GM10248 (cell line): ENCODE measurements around the gene GSX2.
"Not testable (repeated sequence)": the region's sequence is repeated elsewhere in the genome, so short reads cannot be mapped to it uniquely, and the experiment has no call there.

Experiments
- CTCF ChIA-PET: fragments of 300-600 bp; sonication (Branson Sonifier 250); formaldehyde crosslinking; extraction: SDS; loops from one replicate; lab custom pipeline; 2021; ENCODE audit warnings: antibody characterized with exemption; lab: Yijun Ruan, JAX
- POLR2A ChIA-PET: fragments of 350-650 bp; sonication (Branson Sonifier 250); formaldehyde crosslinking; extraction: SDS; loops from one replicate; lab custom pipeline; 2020; ENCODE audit warnings: antibody characterized with exemption; lab: Yijun Ruan, JAX
- DNase-seq: peaks from one replicate; pipeline ENCODE4 v3.0.0; 2012; ENCODE audit errors: extremely low spot score
- CTCF ChIP-seq: IDR thresholded peaks from 2 replicates; pipeline ENCODE4 v1.5.1; 2012; ENCODE audit warnings: mild to moderate bottlenecking, low read depth; ENCODE audit errors: extremely low read depth, missing control alignments, control extremely low read depth

Gene GSX2

GRCh38 chr4:54099748-54100574, at the start of gene GSX2:
TSS of gene GSX2 (plus strand) at chr4:54100163. CDS start at chr4:54100345, 182 bp downstream.
- peak; percentile 35 for DNase-seq
- ChIA-PET POLR2A (no interaction called here), CTCF (no interaction called here)
- TF ChIP-seq CTCF: no peak

- no peak for TF ChIP-seq CTCF
- no peak for DNase-seq
- CTCF ChIA-PET: no interaction called here
- POLR2A ChIA-PET: interaction anchor here (0.6 kb wide), 1 partner anchor 9 kb away, joined by 3 read pairs; no protein-coding TSS in a partner anchor
These were observed 49.6 kb upstream of the GSX2 start for GRCh38 chr4:54050214-54050904.

GRCh38 chr4:54053322-54053721, 46.6 kb upstream of the GSX2 start:
- POLR2A ChIA-PET: interaction anchor here (0.7 kb wide), 1 partner anchor 133 kb away, joined by 4 read pairs; no protein-coding TSS in a partner anchor
- not testable (repeated sequence) for DNase-seq
- CTCF ChIA-PET: interaction anchor here (0.8 kb wide), 1 partner anchor 15 kb away, joined by 3 read pairs; no protein-coding TSS in a partner anchor

GRCh38 chr4:54054501-54054900, 45.5 kb upstream of the GSX2 start:
- ChIA-PET POLR2A (no interaction called here), CTCF (no interaction called here)

GRCh38 chr4:54055494-54055893, 44.5 kb upstream of the GSX2 start:
- POLR2A ChIA-PET: no interaction called here
- no peak for TF ChIP-seq CTCF
- CTCF ChIA-PET: interaction anchor here (1.0 kb wide), 1 partner anchor 53 kb away, joined by 3 read pairs; no protein-coding TSS in a partner anchor
- DNase-seq: no peak

More at GRCh38 chr4:54054501-54054900, 45.5 kb upstream of the GSX2 start:
- no peak for TF ChIP-seq CTCF
- no peak for DNase-seq

GRCh38 chr4:54056360-54056759, 43.6 kb upstream of the GSX2 start:
- ChIA-PET POLR2A (no interaction called here), CTCF (interaction anchor here (1.0 to 2.0 kb wide), 3 partner anchors 17 to 52 kb away, joined by 3 to 6 read pairs (median 3); no protein-coding TSS in a partner anchor)
- DNase-seq: no peak
- no peak for TF ChIP-seq CTCF
